K562 (cell line): ENCODE data around the gene ENO3. TPM values are rescaled to one million over a fixed set of nuclear protein-coding genes. Genes with fewer than 3 reads are reported as not detected.

Source experiments
- ATAC-seq: fragments of 200-7000 bp; cut with Tn5 transposase; 3 replicates; pipeline ENCODE4 v1.9.1; 2020; ENCODE audit warnings: moderate library complexity
- BruUV-seq: library from RNA; stranded (reverse); fragments of 400-500 nt; replicated peaks from 2 replicates; lab custom pipeline; 2021; lab: Mats Ljungman, UMichigan
- CTCF ChIA-PET: fragments of 300-600 bp; formaldehyde crosslinking; extraction: SDS; loops from one replicate; lab custom pipeline; 2021; ENCODE audit warnings: low intra/inter-chr PET ratio; lab: Yijun Ruan, JAX
- POLR2A ChIA-PET: fragments of 300-600, 350-650 bp; sonication (Branson Sonifier 250); formaldehyde crosslinking; extraction: SDS; loops from one replicate; lab custom pipeline; 2021; ENCODE audit warnings: antibody characterized with exemption, inconsistent platforms; lab: Yijun Ruan, JAX
- DNase-seq, 4 experiments: peaks; one replicate each; pipeline versions ENCODE4 v3.0.0 to v3.0.0-alpha.2; 2011 to 2018; ENCODE audit warnings: low spot score in 3 of 4, mixed read lengths in 3 of 4; ENCODE audit errors: extremely low read depth in 1 of 4
- FAIRE-seq: peaks from 2 replicates; lab custom pipeline; 2011; peaks lifted over from hg19 to GRCh38; lab: Jason Lieb, UNC
- H2AFZ ChIP-seq: 2 replicates; pipeline ENCODE4 v1.6.0; 2011; ENCODE audit warnings: low read depth, low read length, control low read depth, inconsistent platforms
- H3K27ac ChIP-seq: fragments of 200-600 bp; 3 replicates; pipeline ENCODE4 v1.8.0; 2011; ENCODE audit warnings: low read depth, mild to moderate bottlenecking, control low read depth, inconsistent platforms, low read length, moderate library complexity, mixed read lengths; ENCODE audit errors: extremely low read depth
- H3K27me3 ChIP-seq, 2 experiments: fragments of 300-600 bp in 1 of 2; 2 replicates in 1 of 2; 3 replicates in 1 of 2; pipeline versions ENCODE4 v1.6.0 to v1.8.0; 2011; ENCODE audit warnings: inconsistent platforms in 2 of 2, low read length in 2 of 2, mild to moderate bottlenecking in 1 of 2, mixed read lengths in 1 of 2, moderate library complexity in 1 of 2; ENCODE audit not compliant: control insufficient read depth in 2 of 2, insufficient read depth in 2 of 2
- H3K36me3 ChIP-seq: fragments of 300-600 bp; 3 replicates; pipeline ENCODE4 v1.8.0; 2011; ENCODE audit warnings: mild to moderate bottlenecking, low read length, inconsistent platforms; ENCODE audit not compliant: control insufficient read depth, insufficient read depth
- H3K4me1 ChIP-seq, 2 experiments: fragments of 200-600 bp in 1 of 2; replicated peaks in 1 of 2; 2 replicates in 1 of 2; 3 replicates in 1 of 2; pipeline versions ENCODE4 v1.5.1 to v1.8.0; 2011; ENCODE audit warnings: inconsistent platforms in 2 of 2, low read length in 2 of 2, mild to moderate bottlenecking in 1 of 2, mixed read lengths in 1 of 2, moderate library complexity in 1 of 2; ENCODE audit not compliant: control insufficient read depth in 2 of 2, insufficient read depth in 2 of 2
- H3K4me2 ChIP-seq: 2 replicates; pipeline ENCODE4 v1.6.1; 2011; ENCODE audit warnings: low read length, control low read depth, inconsistent platforms, mixed read lengths; ENCODE audit not compliant: insufficient read depth
- H3K4me3 ChIP-seq: fragments of 200-600 bp; sonication (generic), shearing (Covaris generic); 2 replicates; pipeline ENCODE4 v1.5.1; 2016; ENCODE audit warnings: control low read depth, inconsistent platforms
- H3K79me2 ChIP-seq: fragments of 200-600 bp; 3 replicates; pipeline ENCODE4 v1.8.0; 2011; ENCODE audit warnings: low read length, inconsistent platforms; ENCODE audit not compliant: control insufficient read depth, insufficient read depth
- H3K9ac ChIP-seq, 2 experiments: 2 replicates each; pipeline versions ENCODE4 v1.6.0 to v1.6.1; 2011; ENCODE audit warnings: low read depth in 2 of 2, low read length in 2 of 2, control low read depth in 1 of 2, inconsistent platforms in 1 of 2, mild to moderate bottlenecking in 1 of 2, mixed read lengths in 1 of 2; ENCODE audit not compliant: insufficient read depth in 1 of 2
- H3K9me1 ChIP-seq: one replicate; pipeline ENCODE4 v1.6.0; 2011; ENCODE audit warnings: inconsistent platforms, mild to moderate bottlenecking, low read length, moderate library complexity; ENCODE audit not compliant: control insufficient read depth, insufficient read depth
- H3K9me3 ChIP-seq: replicated peaks from 2 replicates; pipeline ENCODE4 v1.5.1; 2011; ENCODE audit warnings: low read depth, low read length, inconsistent platforms; ENCODE audit not compliant: control insufficient read depth, insufficient read depth
- H4K20me1 ChIP-seq: replicated peaks from 2 replicates; pipeline ENCODE4 v1.6.1; 2011; ENCODE audit warnings: low read length, inconsistent platforms, mixed read lengths; ENCODE audit not compliant: control insufficient read depth, insufficient read depth
- BDP1 ChIP-seq: IDR thresholded peaks from 3 replicates; pipeline ENCODE4 v1.6.1; 2011; ENCODE audit not compliant: insufficient read length, insufficient read depth
- POLR2G ChIP-seq: fragments of 200-400 bp; formaldehyde crosslinking; IDR thresholded peaks from 2 replicates; pipeline ENCODE4 v1.6.1; 2017; ENCODE audit warnings: low read depth, mild to moderate bottlenecking, antibody characterized with exemption, low read length, moderate library complexity
- PURB ChIP-seq: sonication (generic); formaldehyde crosslinking; IDR thresholded peaks from 2 replicates; pipeline ENCODE4 v1.9.0; 2021; ENCODE audit warnings: low read depth, mild to moderate bottlenecking, missing genetic modification reagents
- ZNF436 ChIP-seq: fragments of 250-450, 450-650 bp; sonication (Bioruptor Pico); formaldehyde crosslinking; IDR thresholded peaks from 2 replicates; pipeline ENCODE4 v1.7.0; 2020; ENCODE audit warnings: mild to moderate bottlenecking
- WGBS: fragments of 100-300 bp; shearing (Covaris generic); methylation state at CpG from one replicate; pipeline ENCODE4 v1.1.6; 2016; ENCODE audit warnings: low coverage, mixed read lengths; ENCODE audit not compliant: insufficient coverage; ENCODE audit errors: missing lambda C conversion rate; 5-methylcytosine and 5-hydroxymethylcytosine counted together
- in situ Hi-C: fragments of 300-500 bp; cut with MboI; formaldehyde crosslinking; loops from 4 replicates; pipeline ENCODE4 v1.15.0; 2018; ENCODE audit warnings: inconsistent platforms, mixed read lengths
- intact Hi-C: fragments of 100-400 bp; cut with micrococcal nuclease; formaldehyde crosslinking; loops from 2 replicates; pipeline ENCODE4 v1.14.2; 2022
- polyA plus RNA-seq, 8 experiments: library from polyadenylated mRNA; depleted of rRNA in 4 of 8; stranded (reverse) in 5 of 8; unstranded in 3 of 8; fragments of >200 nt; fragmentation: Nextera tagmentation in 2 of 8; fragmentation: Illumina TruSeq in 1 of 8; extraction: Ambion mirVana in 2 of 8; extraction: Trizol in 1 of 8; gene quantifications; 2 replicates each; pipeline versions ENCODE4 v1.2.1 to v1.2.3, GENCODE V29; 2011 to 2014; ENCODE audit warnings: inconsistent platforms in 1 of 8, missing spikeins in 1 of 8
- total RNA-seq, 7 experiments: library from RNA; depleted of rRNA in 6 of 7; stranded (reverse); fragments of >200 nt in 6 of 7; fragmentation: Illumina TruSeq in 2 of 7; extraction: Trizol in 2 of 7; gene quantifications; 2 replicates each; pipeline versions ENCODE4 v1.2.1 to v1.2.3, GENCODE V29; 2011 to 2021; ENCODE audit warnings: low replicate concordance in 1 of 7

Gene ENO3
- total and polyA plus RNA-seq, 9 of the 15 experiments (the other 6 are each of a cell fraction or from before 2014, with no cell fraction given) = 5.7 to 17.2 (median 9.9) TPM

DNA sequence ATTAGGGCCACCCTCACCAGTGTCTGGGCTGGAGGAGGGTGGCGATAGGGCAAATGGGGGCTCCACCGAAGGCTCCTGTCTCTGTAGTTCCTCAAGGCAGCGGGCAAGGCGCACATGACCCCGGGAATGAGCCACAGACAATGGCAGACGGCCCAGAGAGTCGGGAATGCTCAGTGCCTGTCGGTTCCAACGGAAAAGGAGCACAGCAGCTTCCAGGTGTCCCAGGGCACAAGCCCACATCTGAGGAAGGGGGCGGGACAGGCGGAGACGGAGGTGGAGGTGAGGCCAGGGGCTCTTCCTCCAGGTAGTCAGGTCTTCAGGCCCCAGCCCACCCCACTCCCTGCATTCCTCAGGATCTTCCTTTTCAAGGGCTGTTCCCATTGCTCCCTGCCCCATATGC, 21.8 kb downstream of the ENO3 start:
- H3K27ac ChIP-seq = no peak overlapping the region
- no peak overlapping the region for H3K4me3 ChIP-seq
- ChIA-PET POLR2A (no interaction called here), CTCF (no interaction called here)
- in situ Hi-C loops = no loop called here
- no peak overlapping the region for H2AFZ ChIP-seq
- BruUV-seq = no TSS peak
- peaks cover 12% of the 10 kb centered on the region; the same call in 2 of the 3 replicates for H3K79me2 ChIP-seq
- H3K4me1 ChIP-seq = peaks cover 17 to 19% of the 10 kb centered on the region in 2 experiments
- intact Hi-C loops = no loop called here
- peaks cover 79% of the 10 kb centered on the region; the same call in 2 of the 3 replicates for H3K36me3 ChIP-seq
- FAIRE-seq = no peak
- no peaks in the 10 kb centered on the region for H3K9me3 ChIP-seq
- 92% methylated on average over 8 of the region's 12 CpGs for WGBS
- ATAC-seq = no peak
- no peak for DNase-seq
- H3K9ac ChIP-seq = no peak overlapping the region; a peak in 2 of 4 replicates
- H4K20me1 ChIP-seq = no peaks in the 10 kb centered on the region
- no peaks in the 10 kb centered on the region for H3K27me3 ChIP-seq
- TF ChIP-seq POLR2G (0 out of 2 replicates have a peak, but pooled peaks have one; percentile 19), BDP1 (no peak), PURB (CRISPR knock-in tag) (no peak), ZNF436 (CRISPR knock-in tag) (no peak)
- H3K9me1 ChIP-seq = no peaks in the 10 kb centered on the region
- H3K4me2 ChIP-seq = no peak overlapping the region
